Activated CD8-positive, alpha-beta memory T cell treated with anti-CD3 and anti-CD28 coated beads, Interleukin-2, amount 50 U/mL, for 1 hour (primary cell): Measurements from ENCODE around the gene RDH13.
"Not testable (repeated sequence)": the region's sequence is repeated elsewhere in the genome, so short reads cannot be mapped to it uniquely, and the experiment has no call there.

ENCODE experiments used
- DNase-seq: peaks from one replicate; pipeline ENCODE4 v3.0.0-alpha.2; 2020; ENCODE audit errors: extremely low read depth

RDH13 gene

DNA sequence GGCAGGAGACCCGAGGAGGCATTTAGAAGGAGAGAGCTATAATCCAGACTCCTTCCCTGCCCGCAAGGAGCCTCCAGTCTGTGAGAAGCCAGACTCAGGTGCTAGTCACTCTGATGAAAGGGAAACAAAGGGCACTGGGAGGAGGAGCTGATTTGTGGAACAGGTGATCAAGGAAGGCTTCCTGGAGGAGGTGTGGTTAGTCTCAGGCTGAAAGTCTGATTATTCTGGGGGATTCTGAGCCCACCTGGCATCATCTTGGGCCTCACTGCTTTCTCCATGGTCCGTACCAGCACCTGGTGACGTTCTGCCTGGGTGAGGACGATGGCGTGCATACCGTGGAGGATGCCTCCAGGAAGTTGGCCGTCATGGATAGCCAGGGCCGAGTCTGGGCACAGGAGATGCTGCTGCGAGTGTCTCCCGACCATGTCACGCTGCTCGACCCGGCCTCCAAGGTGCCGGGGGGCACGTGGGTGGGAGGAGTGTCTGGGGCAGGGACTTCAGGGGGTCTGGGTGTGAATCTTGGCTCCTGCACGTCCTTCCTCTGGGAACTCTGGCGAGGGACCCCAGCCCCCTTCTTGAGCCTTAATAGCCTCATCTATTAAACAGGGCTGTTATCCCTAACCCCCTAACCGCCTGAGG lies 16.6 kb upstream of the RDH13 start:
- DNase-seq, result no peak

DNA sequence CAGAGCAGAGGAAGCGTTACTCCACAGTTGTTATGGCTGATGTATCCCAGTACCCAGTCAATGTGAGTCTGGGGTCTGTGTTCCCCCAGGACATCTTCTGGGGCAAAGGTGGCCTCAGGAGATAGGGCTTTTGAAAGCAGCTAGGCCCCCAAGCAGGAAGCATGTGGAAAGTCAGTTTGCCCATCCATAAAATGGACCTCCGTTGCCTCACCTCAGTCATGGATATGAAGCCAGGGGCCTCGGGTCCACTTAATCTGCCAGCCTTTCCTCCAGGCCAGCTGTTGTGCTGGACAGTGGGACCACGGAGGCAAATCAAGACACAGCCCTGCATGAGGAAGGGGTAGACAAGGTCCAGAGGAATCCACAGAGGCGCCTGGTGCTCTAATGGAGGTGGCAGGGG lies 16.0 kb upstream of the RDH13 start:
- DNase-seq, result no peak

DNA sequence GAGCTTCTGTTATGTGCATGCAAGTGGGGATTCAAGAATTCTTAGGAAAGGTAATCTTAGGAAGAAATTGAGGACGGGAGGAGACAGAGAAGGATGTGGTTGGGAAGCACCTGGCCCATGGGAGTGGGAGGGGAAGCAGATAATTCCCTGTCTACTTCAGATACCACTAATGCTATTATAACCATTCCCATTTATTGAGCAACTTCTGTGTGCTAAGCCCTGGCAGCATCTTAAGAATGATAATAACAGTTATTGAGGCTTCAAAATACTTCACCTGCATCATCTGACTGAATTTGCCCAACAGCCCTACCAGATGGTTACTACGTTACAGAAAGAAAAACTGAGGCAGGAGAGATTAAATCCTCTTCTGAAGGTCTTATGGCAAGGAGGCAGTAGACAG lies 14.2 kb upstream of the RDH13 start:
- no peak for DNase-seq

DNA sequence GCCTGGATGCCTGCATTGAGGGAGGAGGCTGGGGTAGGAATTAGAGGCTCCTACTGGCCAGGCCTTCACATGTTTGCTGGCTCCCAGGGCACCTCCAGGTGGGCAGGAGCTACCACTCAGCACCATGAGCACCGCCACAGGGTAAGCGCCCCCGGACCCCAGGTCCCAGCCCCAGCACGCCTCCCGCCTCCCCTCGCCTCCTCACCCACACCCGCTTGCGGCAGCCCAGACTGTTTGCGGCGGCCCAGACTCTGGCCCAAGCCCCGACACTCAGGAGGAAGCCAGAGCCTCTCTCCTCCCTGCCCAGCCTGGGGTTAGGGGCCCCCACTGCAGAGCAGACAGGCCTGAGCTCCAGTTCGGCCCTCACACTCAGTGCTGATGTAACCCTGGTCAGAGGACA lies 13.4 kb upstream of the RDH13 start:
- DNase-seq, result no peak

GRCh38 chr19:55075371-55075998 lies 12.5 kb upstream of the RDH13 start, which contains the start of gene EPS8L1:
Gene EPS8L1, plus strand, starts transcription at chr19:55075869. Its CDS starts 576 bp downstream, at chr19:55076445.
- DNase-seq, result no peak

GRCh38 chr19:55071913-55072312 lies 9.0 kb upstream of the RDH13 start:
- no peak for DNase-seq

DNA sequence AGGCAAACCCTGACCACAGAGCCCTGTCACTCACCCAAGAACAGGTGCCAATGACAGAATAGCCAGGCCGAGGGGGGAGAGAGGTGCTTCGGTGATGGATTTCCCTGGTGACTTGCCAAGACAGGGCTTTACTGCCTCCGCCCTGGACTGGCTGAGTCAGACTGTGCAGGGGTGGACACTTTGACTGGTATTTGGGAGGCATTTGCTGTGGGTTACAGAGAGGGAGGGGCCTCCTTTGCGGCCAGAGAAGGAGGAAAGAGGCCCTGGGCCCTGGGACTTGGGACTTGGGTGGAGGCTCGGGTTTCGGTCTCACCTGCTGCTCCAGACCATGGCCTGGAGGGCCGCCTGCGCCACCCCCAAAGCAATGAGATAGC lies 8.2 kb upstream of the RDH13 start:
- DNase-seq, result no peak

DNA sequence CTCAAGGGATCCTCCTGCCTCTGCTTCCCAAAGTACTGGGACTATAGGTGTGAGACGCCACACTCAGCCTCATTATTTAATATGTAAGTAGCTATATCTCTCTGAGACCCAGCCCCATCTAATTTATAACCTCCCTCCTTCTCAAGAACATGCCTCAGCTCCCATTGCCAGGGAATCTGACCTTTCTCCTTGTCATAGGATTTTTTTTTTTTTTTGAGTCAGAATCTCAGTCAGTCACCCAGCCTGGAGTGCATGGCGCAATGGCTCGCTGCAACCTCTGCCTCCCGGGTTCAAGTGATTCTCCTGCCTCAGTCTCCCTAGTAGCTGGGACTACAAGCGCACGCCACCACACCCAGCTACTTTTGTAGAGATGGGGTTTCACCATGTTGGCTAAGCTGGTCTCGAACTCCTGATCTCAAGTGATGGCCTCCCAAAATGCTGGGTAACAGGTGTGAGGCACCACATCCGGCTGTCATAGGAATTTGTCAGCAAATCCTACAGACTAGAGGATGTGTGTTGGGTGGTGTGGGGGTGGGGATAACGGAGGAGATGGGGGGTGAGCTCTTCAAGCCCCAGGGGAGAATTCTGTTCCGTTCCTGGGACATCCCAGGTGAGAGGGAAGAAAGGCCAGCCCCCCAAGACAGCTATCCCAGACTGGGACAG lies 7.6 kb upstream of the RDH13 start:
- no peak for DNase-seq

GRCh38 chr19:55069865-55070197 lies 6.9 kb upstream of the RDH13 start:
- no peak for DNase-seq

GRCh38 chr19:55068950-55069864 lies 6.3 kb upstream of the RDH13 start:
- no peak for DNase-seq

GRCh38 chr19:55067869-55068268 lies 4.9 kb upstream of the RDH13 start:
- DNase-seq, result no peak

DNA sequence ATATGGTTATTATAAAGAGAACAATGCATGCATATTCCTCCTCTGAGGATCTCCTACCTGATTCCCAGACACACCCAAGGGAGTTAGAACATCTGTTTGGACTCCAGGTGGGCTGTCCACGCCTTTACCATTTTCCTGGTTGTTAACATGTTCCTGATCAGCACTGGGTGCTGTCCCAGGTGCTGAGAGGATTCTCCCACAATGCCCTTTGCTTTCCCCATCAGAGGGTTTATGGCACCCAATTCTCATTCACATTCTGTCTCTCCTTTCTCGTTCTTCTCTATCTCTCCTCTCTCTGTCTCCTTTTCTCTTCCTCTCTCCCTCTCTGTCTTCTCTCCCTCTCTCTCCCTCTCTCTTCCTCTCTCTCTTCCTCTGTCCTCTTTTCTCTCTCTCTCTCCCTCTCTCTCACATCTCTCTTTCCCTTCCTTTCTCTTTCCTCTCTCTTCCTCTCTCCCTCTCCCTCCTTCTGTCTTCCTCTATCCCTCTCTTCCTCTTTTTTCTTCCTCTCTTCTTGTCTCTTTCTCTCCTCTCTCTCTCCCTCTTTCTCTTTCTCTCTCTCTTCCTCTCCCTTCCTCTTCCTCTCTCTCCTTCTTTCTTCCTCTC lies 3.3 kb upstream of the RDH13 start:
- DNase-seq, result no peak

DNA sequence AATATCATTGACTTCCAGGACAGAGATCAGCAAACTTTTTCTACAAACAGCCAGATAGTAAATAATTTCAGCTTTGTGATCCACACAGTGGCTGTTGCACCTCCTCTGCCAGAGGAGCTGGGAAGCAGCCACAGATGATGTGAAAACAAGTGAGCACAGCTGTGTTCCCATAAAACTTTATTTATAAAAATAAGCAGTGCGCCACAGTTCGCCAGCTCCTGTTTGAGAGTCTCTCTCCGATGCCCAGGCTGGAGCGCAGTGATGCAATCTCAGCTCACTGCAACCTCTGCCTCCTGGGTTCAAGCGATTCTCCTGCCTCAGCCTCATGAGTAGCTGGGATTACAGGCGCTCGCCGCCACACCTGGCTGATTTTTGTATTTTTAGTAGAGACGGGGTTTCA lies 2.6 kb upstream of the RDH13 start:
- not testable (repeated sequence) for DNase-seq

DNA sequence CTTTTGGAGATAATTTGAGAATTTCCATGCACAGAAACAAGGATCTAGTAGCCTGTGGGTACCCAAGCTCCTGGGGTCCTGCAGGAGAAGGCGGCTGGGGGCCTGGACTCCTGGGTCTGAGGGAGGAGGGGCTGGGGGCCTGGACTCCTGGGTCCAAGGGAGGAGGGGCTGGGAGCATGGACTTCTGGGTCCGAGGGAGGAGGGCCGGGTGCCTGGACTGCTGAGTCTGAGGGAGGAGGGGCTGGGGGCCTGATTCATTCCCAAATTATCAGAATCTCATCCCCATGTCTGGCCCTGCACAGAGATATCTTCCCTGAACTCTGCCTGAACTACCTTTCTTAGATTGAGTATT lies 520 bp upstream of the RDH13 start:
- DNase-seq, result no peak

DNA sequence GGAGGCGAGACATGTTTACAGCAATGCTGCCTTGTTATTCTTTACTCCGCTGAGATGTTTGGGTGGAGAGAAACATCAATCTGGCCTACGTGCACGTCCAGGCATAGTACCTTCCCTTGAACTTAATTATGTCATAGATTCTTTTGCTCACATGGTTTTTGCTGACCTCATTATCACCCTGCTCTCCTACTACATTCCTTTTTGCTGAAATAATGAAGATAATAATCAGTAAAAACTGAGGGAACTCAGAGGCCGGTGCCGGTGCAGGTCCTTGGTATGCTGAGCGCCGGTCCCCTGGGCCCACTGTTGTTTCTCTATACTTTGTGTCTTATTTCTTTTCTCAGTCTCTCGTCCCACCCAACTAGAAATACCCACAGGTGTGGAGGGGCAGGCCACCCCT lies 2.7 kb downstream of the RDH13 start:
- not testable (repeated sequence) for DNase-seq

- DNase-seq, result no peak
These were observed 4.0 kb downstream of the RDH13 start for GRCh38 chr19:55058781-55059610.

DNA sequence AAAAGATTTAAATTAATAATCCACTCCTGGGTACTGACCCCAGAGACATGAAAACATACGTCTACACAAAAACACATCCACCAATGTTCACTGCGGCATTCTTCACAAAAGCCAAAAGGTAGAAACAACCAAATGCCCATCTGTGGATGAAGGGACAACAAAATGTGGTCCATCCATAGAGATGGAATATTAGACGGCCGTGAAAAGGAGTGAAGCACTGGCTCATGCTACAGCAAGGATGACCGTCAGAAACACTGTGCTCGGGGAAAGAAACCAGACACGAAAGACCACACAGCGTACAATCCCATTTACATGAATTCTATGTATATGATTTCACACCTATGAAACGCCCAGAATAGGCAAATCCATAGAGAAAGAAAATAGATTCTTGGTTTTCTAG lies 6.1 kb downstream of the RDH13 start:
- DNase-seq, result no peak

DNA sequence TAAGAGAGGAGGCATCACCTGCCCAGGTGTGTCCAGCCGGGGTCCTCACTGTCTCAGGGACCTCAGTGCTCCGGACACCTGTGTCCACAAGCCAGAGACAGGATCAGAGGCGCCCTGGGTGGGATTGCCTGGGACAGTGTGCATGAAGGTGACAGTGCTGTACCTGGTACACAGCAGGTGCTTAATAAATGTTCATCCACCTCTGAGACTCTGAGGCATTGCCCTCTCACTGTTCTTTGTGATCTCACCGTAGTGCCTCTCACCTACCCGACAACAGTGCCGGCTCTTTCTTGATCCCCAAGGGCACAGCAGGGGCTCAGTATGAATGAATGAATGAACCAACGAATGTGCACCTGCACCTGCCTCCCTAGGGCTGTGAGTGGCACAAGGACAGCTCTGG lies 9.2 kb downstream of the RDH13 start:
- DNase-seq, result no peak

- no peak for DNase-seq
These were observed 12.0 kb downstream of the RDH13 start for GRCh38 chr19:55050749-55051532.

GRCh38 chr19:55048446-55048845 lies 14.5 kb downstream of the RDH13 start:
- no peak for DNase-seq
